Nephron (organoid): Measurements from ENCODE around the gene ACD.
A peak's percentile ranks its signal among the peaks of the same experiment; 100 is the strongest.

Source experiments
- H3K27ac Mint-ChIP-seq, 3 experiments: 2 replicates each; pipeline ENCODE4 v1.8.0; 2020; ENCODE audit warnings: mixed read lengths in 3 of 3, mild to moderate bottlenecking in 2 of 3, moderate library complexity in 1 of 3
- H3K27me3 Mint-ChIP-seq: 2 replicates; pipeline ENCODE4 v1.8.0; 2021; ENCODE audit warnings: low read depth, mild to moderate bottlenecking, moderate library complexity, mixed read lengths
- H3K36me3 Mint-ChIP-seq: 2 replicates; pipeline ENCODE4 v1.8.0; 2020; ENCODE audit warnings: low read depth, mixed read lengths
- H3K4me1 Mint-ChIP-seq: 2 replicates; pipeline ENCODE4 v1.8.0; 2020; ENCODE audit warnings: mixed read lengths
- H3K4me3 Mint-ChIP-seq, 3 experiments: 2 replicates each; pipeline ENCODE4 v1.8.0; 2020; ENCODE audit warnings: mild to moderate bottlenecking in 3 of 3, mixed read lengths in 3 of 3, moderate library complexity in 2 of 3
- H3K9me3 Mint-ChIP-seq: 2 replicates; pipeline ENCODE4 v1.8.0; 2020; ENCODE audit warnings: mixed read lengths
- TF ChIP-seq, protein P1 (sequence below), 3 experiments: fragments of 200-600 bp; sonication (generic); IDR thresholded peaks; one replicate each; pipeline ENCODE4 v1.5.0; 2021; ENCODE audit warnings: antibody characterized with exemption in 3 of 3; ENCODE audit not compliant: unreplicated experiment in 3 of 3

ACD gene

DNA sequence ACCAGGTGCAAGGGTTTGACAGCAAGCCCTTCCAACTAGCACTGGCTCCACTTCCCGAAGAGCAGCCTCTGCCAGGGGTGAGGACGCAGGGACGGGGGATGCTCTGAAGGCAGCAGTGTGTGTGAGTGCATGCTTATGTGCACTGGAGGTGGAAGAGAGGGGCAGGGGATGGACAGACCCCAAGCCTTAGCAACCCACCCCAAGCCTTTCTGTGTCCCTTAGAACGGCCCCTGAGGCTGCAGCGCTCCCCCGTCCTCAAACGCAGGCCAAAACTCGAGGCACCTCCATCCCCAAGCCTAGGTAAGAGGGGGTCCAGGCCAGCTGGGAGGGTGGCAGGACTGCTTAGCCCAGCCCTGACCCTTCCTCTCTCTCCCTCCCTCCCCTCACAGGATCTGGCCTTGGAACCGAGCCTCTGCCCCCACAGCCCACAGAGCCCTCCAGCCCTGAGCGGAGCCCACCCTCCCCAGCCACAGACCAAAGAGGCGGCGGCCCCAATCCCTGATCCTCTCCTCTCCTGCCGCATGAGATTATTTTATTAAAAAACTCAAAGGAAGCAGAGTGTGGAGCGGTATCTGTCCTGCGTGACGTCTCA is 2.9 kb downstream of the ACD start:
- Mint-ChIP-seq H3K4me1 (no peaks in the 10 kb centered on the region), H3K9me3 (no peaks in the 10 kb centered on the region)

DNA sequence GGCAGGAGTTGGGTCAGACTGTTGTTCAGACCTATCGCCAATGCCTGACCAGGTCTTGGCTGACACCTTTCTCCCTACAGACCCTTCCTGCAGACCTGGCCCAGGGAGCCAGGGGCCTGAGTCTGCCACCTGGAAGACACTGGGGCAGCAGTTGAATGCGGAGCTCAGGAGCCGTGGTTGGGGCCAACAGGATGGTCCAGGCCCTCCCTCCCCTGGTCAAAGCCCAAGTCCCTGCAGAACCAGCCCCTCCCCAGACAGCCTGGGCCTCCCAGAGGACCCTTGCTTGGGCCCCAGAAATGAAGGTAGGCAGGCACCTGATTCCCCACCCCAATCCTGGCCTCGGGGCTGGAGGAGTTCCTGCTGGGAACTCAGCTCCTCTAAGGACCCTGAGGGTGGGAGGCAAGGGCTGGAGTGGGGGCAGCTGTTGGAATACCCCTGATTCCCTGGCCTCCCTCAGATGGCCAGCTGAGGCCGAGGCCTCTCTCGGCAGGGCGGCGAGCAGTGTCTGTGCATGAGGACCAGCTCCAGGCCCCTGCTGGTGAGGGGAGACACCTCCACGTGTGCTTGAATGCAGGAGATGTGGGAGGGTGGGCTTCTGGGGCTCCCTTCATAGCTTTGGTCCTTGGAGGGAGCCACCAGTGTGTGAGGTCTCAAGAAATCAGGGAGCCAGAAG is 3.6 kb downstream of the ACD start:
- Mint-ChIP-seq H3K4me3 (peak overlapping the region; percentile 9 to 72 (median 56)), H3K27me3 (peaks cover 31% of the 10 kb centered on the region), H3K27ac (no peak overlapping the region), H3K36me3 (no peaks in the 10 kb centered on the region), H3K4me1 (no peaks in the 10 kb centered on the region), H3K9me3 (no peaks in the 10 kb centered on the region)
- TF ChIP-seq, protein P1, sequence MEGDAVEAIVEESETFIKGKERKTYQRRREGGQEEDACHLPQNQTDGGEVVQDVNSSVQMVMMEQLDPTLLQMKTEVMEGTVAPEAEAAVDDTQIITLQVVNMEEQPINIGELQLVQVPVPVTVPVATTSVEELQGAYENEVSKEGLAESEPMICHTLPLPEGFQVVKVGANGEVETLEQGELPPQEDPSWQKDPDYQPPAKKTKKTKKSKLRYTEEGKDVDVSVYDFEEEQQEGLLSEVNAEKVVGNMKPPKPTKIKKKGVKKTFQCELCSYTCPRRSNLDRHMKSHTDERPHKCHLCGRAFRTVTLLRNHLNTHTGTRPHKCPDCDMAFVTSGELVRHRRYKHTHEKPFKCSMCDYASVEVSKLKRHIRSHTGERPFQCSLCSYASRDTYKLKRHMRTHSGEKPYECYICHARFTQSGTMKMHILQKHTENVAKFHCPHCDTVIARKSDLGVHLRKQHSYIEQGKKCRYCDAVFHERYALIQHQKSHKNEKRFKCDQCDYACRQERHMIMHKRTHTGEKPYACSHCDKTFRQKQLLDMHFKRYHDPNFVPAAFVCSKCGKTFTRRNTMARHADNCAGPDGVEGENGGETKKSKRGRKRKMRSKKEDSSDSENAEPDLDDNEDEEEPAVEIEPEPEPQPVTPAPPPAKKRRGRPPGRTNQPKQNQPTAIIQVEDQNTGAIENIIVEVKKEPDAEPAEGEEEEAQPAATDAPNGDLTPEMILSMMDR (IDR thresholded peaks at IDR 0.05; ENCODE audit: unreplicated experiment in 3 of 3), result no peak

More for the DNA sequence above, 2.9 kb downstream of the ACD start:
- H3K4me3 Mint-ChIP-seq, result peak overlapping the region; percentile 37 to 72 (median 64)
- H3K36me3 Mint-ChIP-seq, result no peaks in the 10 kb centered on the region
- peaks cover 25% of the 10 kb centered on the region for H3K27me3 Mint-ChIP-seq
- TF ChIP-seq, protein P1 (IDR thresholded peaks at IDR 0.05; ENCODE audit: unreplicated experiment in 3 of 3), result no peak
- no peak overlapping the region for H3K27ac Mint-ChIP-seq

DNA sequence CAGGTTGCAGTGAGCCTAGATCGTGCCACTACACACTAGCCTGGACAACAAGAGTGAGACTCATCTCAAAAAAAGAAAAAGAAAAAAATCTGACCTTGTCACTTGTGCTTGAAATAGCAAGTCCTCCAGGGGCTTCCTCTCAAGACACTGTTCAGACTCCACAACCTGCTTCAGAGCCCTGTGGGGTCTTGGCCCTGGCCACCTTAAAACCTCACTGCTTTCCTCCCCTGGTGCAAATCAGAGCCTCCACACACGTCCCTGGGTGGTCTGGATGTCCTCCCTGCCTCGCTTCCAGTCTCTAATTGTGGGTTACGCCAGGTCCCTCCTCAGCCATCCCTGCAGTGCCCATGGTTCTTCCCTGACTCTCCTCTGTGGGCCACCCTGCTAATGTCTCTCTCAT is 4.7 kb downstream of the ACD start:
- Mint-ChIP-seq H3K36me3 (no peaks in the 10 kb centered on the region), H3K27ac (no peak overlapping the region), H3K4me1 (no peaks in the 10 kb centered on the region), H3K27me3 (peaks cover 42% of the 10 kb centered on the region), H3K9me3 (no peaks in the 10 kb centered on the region), H3K4me3 (peak overlapping the region; percentile 52 to 66 (median 58))
- TF ChIP-seq, protein P1 (IDR thresholded peaks at IDR 0.05; ENCODE audit: unreplicated experiment in 3 of 3), result no peak

DNA sequence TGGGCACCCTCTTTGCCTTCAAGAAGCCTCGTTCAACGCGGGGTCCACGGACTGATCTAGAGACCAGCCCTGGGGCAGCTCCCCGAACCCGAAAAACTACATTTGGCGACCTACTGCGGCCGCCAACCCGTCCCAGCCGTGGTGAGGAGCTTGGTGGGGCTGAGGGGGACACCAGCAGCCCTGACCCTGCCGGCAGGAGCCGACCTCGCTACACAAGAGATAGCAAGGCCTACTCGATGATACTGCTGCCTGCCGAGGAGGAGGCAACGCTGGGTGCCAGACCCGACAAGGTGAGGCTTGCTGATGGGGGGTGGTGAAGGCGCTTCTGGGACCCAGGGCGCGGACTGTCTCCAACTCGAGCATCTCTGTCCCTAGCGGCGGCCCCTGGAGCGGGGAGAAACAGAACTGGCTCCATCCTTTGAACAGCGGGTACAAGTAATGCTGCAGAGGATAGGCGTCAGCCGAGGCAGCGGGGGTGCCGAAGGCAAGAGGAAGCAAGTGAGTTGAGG is 5.6 kb downstream of the ACD start:
- H3K4me1 Mint-ChIP-seq, result no peaks in the 10 kb centered on the region
- no peaks in the 10 kb centered on the region for H3K36me3 Mint-ChIP-seq
- no peaks in the 10 kb centered on the region for H3K9me3 Mint-ChIP-seq
- H3K4me3 Mint-ChIP-seq, result peak overlapping the region; percentile 48 to 64 (median 58)
- TF ChIP-seq, protein P1 (IDR thresholded peaks at IDR 0.05; ENCODE audit: unreplicated experiment in 3 of 3), result no peak
- peaks cover 51% of the 10 kb centered on the region for H3K27me3 Mint-ChIP-seq
- H3K27ac Mint-ChIP-seq, result no peak overlapping the region

DNA sequence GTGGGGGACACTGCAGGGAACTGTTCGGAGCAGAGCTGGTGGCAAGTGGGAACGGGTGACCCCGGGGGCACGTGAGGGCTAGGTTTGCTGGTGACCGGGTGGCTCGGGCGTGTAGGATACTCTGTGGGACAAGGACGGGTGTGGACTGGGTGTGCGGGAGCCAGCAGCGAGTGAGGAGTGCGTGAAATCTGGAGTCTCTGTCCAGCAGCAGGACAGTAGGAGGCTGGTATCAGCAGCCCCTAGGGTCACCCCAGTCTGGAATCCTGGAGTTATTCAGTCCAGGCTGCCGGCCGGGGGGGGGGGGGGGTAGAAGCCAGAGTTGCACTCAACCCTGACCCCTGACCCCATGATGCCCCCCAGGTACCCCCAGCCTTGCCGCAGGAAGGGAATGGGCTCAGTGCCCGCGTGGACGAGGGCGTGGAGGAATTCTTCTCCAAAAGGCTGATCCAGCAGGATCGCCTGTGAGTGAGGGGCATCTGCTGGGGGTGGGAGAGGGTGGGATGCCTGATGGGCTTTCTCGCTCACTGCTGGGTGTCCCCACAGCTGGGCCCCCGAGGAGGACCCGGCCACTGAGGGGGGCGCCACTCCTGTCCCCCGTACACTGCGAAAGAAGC is 6.2 kb downstream of the ACD start:
- Mint-ChIP-seq H3K4me1 (no peaks in the 10 kb centered on the region), H3K36me3 (no peaks in the 10 kb centered on the region), H3K9me3 (no peaks in the 10 kb centered on the region), H3K27me3 (peaks cover 51% of the 10 kb centered on the region), H3K27ac (no peak overlapping the region), H3K4me3 (peak overlapping the region; percentile 83 to 88 (median 84))
- TF ChIP-seq, protein P1 (IDR thresholded peaks at IDR 0.05; ENCODE audit: unreplicated experiment in 3 of 3), result no peak
